Non-pigmented ciliary epithelial cell (primary cell): ENCODE measurements around the gene SSUH2.
"Not testable (repeated sequence)": the region's sequence is repeated elsewhere in the genome, so short reads cannot be mapped to it uniquely, and the experiment has no call there.

Source experiments
- DNase-seq: peaks from one replicate; pipeline ENCODE4 v3.0.0-alpha.2; 2010; ENCODE audit warnings: low read depth

The SSUH2 gene

DNA sequence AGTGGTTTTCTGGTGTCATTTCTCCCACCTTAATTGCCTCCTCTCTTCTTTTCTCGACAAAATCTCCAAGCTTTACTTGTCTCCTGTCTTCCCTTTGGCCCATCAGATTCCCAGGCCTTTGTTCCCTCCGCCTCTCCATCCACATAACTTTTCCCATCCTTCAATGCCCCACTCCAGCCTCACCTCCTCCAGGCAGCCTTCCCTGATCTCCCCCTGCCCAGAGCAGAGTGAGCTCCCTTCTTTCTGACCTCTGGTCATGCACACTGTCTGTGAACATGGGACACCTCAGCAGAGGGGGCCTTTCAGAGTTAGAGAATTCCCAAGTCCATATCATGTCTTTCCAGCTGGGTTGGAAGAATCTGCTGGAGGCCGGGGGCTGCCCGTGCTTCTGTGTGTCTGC, 14.6 kb upstream of the SSUH2 start:
- no peak for DNase-seq

DNA sequence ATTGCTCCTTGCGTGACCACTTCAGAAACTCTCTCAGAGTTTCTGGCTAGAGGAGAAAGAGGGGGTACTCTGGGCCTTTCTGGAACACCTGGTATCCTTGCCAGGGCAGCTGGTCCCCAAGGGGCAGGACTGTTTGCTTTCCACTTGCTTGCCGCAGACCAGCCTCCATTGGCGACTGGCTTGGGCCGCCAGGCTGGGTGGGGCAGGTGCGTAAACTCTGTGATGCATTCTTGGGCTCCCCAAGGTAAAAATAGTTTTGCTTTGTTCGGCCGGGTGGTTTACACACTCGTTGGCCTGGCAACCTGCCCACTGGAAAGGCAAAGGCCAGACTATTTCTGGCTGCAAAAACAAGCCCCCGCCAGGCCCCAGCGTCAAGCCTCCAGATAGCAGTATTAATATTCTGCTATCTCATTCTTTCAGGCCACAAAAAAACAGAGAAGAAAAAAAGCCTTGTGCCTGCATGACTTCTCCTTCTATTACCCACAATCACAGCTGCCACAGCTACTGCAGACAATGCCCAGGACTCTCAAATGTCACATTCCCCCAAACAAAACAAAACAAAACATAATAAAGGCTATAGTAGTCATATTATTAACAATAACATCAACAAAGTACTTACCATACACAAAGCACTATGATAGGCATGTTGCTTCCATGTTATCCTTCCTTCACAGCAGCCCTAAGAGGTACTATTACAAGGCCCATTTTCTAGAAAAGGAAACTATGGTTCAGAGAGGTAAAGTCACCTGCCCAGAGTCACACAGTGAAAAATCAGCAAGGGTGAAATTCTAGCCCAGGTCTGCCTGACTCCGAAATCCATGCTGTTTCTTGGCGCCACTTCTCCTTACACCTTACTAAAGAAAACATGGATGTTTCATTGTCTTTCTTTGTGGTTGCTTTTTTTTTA, 14.0 kb upstream of the SSUH2 start:
- DNase-seq: peak; percentile 56

- DNase-seq: no peak
Observed at GRCh38 chr3:8657804-8658305, 13.3 kb upstream of the SSUH2 start.

DNA sequence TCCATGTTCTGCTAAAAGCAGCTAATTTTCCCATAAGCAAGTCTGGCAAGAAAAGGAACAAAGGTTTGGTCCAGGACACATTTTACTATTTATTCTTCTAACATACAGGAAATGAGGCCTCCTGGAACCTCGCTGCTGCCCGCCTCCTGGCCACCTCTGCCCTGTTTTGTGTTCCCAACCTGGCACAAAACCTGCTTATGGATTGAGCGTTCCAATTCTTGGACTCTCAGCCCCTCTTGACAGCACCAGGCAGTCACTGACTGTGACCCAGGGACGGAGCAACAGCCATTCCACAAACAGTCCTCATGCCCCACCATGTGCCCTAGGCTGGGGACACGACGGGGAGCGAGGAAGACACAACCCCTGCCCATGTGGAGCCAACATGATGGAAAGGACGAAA, 11.6 kb upstream of the SSUH2 start:
- DNase-seq: no peak

- no peak for DNase-seq
Observed at GRCh38 chr3:8655387-8655835, 10.8 kb upstream of the SSUH2 start.

DNA sequence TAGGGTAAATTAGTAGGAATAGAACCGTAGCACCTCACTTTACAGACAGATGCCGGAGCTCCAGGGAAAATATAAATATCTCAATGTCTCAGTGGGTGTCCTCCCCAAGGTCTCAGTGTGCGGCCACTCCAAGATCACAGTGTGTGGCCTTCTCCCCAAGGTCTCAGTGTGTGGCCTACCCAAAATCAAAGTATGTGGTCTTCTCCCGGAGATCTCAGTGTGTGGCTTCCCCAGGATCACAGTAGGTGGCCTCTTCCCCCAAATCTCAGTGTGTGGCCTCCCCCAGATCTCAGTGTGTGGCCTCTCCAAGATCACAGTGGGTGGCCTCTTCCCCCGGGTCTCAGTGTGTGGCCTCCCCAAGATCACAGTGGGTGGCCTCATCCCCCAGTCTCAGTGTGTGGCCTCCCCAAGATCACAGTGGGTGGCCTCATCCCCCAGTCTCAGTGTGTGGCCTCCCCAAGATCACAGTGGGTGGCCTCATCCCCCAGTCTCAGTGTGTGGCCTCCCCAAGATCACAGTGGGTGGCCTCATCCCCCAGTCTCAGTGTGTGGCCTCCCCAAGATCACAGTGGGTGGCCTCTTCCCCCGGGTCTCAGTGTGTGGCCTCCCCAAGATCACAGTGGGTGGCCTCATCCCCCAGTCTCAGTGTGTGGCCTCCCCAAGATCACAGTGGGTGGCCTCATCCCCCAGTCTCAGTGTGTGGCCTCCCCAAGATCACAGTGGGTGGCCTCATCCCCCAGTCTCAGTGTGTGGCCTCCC, 10.2 kb upstream of the SSUH2 start:
- DNase-seq: not testable (repeated sequence)

- no peak for DNase-seq
Observed at GRCh38 chr3:8653800-8654408, 9.3 kb upstream of the SSUH2 start.

DNA sequence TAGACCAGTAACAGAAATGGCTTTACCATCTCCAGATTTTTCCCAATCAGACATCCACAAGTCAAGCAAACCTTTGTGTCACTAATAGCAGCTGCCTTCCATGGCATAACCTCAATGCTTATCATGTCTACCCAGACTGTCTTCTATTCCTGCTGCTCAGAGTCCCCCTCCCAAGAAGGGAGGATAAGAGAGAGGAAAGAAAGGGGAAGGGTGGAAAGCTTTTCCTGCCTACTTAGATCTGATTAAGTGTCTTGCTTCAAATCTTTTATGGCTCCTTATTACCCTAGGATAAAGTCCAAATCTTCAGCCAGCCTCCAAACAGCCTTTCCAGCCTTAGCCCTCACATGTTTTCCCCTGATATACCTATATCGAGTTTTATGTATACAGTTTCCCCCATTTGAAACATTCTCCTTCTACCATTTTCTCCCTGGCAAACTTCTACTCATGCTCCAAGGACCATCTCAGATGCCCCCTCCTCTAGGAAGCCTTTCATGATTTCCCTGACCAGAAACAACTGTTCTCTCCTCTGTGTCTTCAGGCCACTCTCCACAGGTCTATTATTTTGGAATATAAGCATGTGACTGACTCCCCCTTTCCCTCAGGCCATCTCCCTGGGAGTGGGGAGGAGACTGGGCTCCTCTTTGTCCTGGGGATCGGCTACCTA, 7.9 kb upstream of the SSUH2 start:
- no peak for DNase-seq

DNA sequence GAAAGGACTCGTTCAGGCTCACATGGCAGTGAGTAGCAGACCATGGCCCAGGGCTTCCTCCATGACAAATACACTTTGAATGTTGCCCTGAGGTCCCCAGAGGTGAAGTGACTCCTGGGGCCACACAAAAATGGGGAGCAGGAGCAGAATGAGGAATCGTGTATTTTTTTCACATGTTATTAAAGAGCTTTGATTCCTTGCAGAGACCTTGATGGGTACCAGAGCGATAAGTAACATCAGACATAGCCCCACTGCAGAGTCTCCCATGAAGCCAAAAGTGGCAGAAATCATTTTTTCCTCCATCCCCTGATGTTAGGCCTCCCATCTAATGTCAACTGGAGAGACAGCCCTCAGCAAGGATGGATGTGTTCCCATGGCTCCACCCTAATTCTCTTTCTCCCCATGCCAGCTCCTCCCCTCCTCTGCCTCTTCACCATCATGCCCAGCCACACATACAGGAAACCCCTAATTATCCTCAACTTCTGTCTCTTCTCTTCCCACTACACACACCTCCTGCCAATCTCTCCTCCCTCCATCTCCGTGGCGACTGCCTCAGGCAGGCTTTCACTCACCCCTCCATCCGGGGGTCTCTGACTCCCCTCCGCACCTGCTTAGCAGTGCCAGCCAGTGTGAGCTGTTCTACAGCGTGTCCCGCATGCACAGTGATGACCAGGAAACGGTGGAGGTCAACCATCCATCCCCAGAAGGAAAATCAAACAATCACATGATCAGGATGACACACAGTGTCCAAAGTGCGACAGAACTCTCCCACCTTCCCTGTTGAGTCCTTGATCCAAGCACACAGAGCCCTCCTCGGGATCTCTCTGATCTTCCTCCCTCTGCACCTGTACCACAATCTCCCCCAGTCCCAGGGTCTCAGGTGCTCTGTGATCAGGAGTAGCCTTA, 7.1 kb upstream of the SSUH2 start:
- DNase-seq: no peak

DNA sequence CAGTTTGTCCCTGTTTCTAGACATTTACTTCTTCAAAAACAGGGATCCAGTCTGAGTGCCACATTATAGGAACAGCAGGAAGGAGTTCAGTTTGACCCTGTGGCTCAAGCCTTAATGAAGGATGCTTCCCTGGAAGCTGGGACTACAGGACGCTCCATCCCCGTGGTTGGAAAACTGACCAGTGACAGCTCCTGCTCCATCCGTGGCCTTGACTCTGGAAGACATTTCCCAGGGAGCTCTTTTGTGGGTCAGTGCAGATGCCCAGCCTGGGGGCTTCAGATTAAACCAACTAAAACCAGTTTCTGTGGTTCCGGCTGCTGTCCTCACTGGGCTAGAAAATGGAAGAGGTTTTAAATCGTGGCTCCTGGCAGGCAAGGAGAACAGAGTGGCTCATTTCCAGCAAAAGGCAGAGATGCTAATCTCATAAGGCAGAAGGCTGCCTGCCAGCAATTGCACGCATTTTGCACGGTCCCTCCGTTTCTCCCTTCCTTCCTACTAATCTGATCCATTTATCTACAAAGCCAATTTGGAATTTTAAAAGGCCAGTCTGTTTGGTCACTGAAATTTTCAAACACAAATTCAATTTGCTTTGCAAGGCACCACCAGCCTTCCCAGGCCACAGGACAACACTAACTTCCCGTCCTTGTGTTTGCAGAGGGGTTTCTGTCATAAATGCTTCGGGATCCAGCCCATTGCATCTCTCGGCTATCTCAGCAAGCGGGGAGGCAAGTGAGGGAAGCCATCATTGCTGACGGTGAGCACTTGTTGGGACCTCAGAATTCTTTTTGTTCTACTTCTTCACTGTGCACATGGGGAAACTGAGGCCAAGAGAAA, 6.2 kb upstream of the SSUH2 start:
- no peak for DNase-seq

DNA sequence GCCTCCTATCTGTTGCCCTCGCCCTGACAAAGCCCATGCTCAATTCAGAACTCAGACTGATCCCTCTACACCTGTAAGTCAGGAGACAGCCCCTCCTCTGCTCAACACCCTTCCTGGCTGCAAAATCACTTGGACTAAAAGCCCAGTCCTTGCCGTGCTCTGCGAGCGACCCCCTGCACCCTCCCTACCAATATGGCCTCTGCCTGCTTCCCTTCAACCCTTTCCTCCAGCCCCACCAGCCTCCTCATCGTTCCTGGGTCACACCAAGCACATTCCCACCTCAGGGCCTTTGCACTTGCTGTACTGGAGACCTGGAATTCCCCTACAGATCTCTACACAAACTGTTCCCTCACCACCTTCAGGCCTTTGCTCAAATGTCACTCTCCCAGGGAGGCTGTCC, 5.2 kb upstream of the SSUH2 start:
- DNase-seq: no peak

- DNase-seq: no peak
Observed at GRCh38 chr3:8648909-8649741, 4.5 kb upstream of the SSUH2 start.

DNA sequence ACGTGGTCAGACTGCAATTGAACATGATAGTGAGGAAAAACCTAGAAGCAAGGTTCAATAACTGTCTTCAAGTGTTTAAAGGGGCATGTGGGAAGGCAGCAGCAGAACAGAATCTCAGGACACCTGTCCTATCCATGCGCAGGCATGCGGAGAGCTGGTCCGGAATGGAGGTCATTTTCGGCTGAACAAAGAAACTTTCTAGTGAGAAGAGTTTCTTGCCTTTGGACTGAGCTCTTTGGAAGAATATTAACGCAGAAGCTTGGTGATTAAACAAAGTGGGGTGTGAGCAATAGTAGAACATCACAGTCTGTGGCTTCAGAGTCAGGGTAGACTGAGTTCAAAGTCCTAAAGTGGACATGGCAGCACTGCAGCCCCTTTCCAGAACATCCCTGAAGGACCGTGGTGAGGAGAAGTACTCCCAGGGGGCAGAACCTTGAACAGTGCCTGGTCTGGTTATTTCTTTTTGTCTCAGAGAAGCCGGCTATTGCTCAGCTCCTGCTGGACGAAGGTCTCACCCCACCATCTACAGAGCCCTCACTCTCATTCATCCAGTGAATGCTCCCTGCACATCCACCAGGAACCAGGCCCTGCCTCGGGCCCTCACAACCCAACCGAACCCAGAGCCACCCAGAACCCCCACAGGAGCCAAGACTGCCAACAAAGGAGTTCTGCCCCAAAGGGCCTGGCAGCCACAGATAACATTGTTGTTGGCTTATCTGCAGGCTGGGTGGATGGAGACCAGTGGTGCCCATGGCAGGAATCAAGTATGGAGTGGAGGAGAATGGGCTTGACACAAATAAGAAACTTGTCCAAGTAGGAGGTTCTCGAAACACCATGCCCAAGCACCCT, 2.8 kb upstream of the SSUH2 start:
- DNase-seq: no peak

- no peak for DNase-seq
Observed at GRCh38 chr3:8646313-8646938, 1.8 kb upstream of the SSUH2 start.

DNA sequence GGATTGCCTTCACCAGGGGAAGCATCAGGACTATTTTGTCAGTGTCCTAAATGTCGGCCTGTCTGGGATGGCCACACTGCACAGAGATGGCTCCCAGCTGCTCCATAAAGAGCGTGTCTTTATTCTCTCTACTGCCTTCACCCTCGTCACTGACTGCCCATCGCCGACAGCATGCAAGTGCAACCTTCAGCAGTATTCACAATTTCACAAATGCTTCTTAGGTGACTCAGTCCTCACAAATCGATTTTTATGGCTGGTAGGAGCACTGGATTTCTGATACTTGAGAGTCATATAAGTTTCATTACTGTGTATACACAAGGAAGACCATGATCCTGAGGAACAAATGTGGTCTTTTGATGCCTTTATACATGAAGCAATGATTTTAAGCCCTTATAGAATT, 1.1 kb upstream of the SSUH2 start:
- no peak for DNase-seq

GRCh38 chr3:8643693-8644365, 769 bp downstream of the SSUH2 start:
- DNase-seq: no peak

GRCh38 chr3:8642001-8642400, 2.6 kb downstream of the SSUH2 start:
- no peak for DNase-seq
